GM12872 (cell line): ENCODE results near the gene SH3BGR.

Experiments used
- TF ChIP-seq, protein P1 (sequence below): IDR thresholded peaks from 3 replicates; pipeline ENCODE4 v1.5.1; 2011; ENCODE audit warnings: low read depth, mild to moderate bottlenecking, low read length, moderate library complexity; ENCODE audit not compliant: insufficient read depth

SH3BGR gene

DNA sequence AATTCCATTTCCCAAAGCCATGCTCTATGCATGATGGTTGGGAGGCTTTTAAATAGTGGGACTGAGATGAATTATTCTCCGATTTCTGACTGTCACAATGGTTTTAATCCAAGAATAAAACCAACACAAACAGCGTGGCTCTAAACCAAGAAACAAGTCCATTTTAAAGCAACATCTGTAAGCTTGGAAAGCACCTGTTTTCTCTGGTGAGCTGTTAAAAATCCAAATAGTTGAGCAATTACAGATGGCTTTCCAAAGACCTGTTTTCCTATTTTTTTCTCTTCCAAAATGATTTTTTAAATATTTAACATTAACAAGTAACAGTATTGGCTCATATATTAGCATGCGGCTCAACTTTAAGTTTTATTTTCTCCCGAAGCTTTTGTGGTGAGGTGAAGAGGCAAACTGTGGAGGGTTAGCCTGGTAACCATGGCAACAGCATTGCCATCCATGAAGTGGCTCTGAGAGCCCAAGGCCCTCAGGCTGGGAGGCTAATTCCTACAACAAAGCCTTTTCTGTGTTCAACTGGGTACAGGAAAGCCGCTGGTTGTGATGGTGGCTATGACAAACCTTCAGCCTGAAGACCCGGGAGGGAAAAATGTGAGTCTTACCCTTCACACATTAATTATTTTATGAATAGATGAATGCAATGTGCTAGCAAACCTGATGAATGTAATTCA, 104.3 kb downstream of the SH3BGR start:
- TF ChIP-seq, protein P1, sequence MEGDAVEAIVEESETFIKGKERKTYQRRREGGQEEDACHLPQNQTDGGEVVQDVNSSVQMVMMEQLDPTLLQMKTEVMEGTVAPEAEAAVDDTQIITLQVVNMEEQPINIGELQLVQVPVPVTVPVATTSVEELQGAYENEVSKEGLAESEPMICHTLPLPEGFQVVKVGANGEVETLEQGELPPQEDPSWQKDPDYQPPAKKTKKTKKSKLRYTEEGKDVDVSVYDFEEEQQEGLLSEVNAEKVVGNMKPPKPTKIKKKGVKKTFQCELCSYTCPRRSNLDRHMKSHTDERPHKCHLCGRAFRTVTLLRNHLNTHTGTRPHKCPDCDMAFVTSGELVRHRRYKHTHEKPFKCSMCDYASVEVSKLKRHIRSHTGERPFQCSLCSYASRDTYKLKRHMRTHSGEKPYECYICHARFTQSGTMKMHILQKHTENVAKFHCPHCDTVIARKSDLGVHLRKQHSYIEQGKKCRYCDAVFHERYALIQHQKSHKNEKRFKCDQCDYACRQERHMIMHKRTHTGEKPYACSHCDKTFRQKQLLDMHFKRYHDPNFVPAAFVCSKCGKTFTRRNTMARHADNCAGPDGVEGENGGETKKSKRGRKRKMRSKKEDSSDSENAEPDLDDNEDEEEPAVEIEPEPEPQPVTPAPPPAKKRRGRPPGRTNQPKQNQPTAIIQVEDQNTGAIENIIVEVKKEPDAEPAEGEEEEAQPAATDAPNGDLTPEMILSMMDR, result no peak

DNA sequence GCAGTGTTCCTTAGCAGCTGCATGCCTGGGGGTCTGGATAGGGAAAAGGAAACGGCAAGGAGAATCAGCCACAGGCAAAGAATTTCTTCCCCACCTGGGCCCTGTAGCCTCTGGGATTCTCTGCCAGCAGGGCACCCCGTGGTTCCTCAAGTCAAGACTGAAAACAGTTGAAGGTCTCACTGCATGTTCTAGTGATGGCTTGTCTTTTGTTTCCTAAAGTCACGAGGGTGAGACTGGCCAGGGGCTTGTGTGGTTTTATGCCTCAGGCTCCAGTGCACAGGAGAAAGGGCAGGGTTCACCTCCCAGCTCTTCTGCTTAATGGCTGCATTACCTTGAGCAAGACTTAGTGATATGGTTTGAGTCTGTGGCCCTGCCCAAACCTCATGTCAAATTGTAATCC, 107.7 kb downstream of the SH3BGR start:
- TF ChIP-seq, protein P1, result no peak

DNA sequence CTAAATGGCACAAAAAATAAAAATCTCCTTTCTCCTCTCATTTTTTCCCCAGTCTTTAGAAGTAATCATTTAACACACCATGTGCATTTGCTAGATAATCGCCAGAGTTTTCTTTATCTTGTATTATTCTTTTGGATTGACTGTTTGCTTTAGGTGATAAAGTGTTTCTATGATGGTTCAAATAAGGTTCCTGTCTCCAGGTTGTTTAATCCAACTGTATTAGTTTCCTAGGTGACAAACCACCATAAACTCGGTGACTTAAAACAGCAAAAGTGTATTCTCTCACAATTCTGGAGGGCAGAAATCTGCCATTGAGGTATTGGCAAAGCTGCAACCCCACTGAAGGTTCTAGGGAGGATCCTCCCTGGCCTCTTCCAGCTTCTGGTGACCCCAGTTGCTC, 109.4 kb downstream of the SH3BGR start:
- TF ChIP-seq, protein P1, result no peak

DNA sequence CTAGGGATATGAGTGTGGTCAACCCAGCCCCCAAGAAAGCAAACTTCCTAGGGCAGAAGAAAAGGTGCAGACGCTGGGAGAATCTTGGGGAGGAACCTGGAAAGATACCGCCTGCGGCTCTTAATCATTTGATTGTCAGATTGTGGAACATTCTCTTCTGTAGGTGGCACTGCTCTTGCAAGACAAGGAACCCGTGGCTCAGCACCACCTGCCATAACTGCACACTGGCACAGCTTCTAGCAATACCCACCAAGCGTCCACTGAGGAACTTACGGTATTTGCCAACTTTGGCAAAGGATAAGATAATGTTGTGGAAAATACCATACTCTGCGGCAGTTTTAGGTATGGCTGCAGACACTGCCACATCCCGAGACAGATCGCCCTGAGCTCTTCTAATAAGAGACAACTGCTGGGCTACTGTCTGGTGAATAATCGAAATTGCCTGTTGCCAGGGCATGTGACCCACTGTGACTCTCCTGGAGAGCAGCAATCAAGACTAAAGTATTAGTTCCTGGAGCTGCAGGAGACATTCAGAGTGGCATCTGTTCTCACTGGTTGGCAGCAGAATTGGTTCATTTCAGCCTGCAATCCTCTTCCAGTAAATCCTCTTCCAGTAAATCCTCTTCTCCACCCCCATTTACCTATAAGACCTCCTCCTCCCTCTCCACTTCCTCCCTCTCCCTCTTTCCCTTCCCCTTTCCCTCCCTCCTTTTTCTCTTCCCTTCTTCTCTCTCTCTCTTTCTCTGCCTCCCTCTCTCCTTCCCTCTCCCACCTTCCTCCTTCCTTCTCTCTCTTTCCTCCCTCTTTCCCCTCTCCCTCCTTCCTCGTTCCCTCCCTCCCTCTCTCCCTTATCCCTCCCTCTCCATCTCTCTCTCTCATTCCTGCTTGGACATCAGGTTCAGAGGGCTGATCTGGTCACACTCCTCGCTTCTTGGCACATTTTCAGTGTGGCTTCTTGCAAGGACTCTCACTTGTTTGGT, 111.3 kb downstream of the SH3BGR start:
- TF ChIP-seq, protein P1, result no peak

DNA sequence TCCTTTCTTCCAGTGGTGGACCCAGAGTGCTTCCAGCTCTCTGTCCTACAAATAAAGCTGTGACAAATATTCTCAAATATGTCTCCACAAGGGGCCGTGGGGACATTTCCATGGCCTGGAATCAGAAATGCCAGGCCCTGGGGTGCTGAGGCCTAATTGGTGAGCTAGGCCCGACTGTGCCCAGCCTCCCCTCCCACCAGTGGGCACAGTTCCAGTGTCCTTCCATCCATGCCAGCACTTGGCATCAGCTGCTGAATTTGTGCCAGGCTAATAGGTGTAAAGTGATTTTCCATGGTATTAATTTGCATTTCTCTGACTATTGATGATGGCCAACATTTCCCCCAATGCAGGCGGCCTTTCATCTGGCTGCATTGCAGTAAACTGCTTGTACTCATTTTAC, 112.4 kb downstream of the SH3BGR start:
- TF ChIP-seq, protein P1, result no peak
